Coronary artery (tissue), 2 donors: ENCODE results near the gene C4orf50.

Source experiments
- DNase-seq: peaks from one replicate; pipeline ENCODE4 v3.0.0-alpha.2; 2017; ENCODE audit warnings: low spot score
- H3K27ac ChIP-seq, 2 donors: fragments of 200-600 bp; sonication (generic); one replicate each; pipeline ENCODE4 v1.5.1; 2016 to 2019
- H3K4me3 ChIP-seq: fragments of 200-600 bp; sonication (generic); 2 replicates; pipeline ENCODE4 v1.5.1; 2016; ENCODE audit warnings: mild to moderate bottlenecking, moderate library complexity
- TF ChIP-seq, protein P1 (sequence below): fragments of 200-600 bp; sonication (generic); IDR thresholded peaks from one replicate; pipeline ENCODE4 v1.5.1; 2019; ENCODE audit warnings: antibody characterized with exemption

The C4orf50 gene

DNA sequence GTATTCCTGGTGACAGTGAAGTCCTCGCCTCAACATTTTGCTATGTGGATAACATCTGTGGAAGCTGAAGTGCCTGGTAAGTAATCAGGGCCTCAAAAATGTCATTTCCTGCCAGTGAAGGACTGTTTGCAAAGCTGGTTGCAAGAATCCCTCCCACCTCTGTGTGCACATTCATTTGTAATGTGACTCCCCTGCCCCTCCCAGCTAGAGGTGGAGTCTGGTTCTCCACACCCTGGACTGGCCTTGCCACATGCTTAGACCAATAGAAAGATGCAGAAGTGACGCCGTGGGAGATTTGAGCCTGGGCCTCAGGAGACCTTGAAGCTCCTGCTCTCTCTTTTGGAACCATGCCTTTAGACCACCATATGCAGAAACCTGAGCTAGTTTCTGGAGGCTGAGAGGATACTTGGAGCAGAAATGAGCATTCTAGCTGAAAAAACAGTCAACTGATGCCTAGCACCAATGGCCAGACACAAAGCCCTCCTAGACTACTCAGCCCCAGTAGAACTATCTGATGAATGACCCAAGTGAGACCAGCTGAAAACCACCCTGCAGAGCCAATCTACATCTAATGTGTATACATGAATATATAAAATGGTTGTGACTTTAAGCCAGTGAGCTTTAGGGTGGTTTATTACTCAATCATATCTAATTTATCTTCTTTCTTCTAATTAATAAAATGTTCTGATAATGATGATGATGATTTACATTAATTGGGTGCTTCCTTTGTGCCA is 77.6 kb downstream of the C4orf50 start:
- no peak for DNase-seq
- TF ChIP-seq, protein P1, sequence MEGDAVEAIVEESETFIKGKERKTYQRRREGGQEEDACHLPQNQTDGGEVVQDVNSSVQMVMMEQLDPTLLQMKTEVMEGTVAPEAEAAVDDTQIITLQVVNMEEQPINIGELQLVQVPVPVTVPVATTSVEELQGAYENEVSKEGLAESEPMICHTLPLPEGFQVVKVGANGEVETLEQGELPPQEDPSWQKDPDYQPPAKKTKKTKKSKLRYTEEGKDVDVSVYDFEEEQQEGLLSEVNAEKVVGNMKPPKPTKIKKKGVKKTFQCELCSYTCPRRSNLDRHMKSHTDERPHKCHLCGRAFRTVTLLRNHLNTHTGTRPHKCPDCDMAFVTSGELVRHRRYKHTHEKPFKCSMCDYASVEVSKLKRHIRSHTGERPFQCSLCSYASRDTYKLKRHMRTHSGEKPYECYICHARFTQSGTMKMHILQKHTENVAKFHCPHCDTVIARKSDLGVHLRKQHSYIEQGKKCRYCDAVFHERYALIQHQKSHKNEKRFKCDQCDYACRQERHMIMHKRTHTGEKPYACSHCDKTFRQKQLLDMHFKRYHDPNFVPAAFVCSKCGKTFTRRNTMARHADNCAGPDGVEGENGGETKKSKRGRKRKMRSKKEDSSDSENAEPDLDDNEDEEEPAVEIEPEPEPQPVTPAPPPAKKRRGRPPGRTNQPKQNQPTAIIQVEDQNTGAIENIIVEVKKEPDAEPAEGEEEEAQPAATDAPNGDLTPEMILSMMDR: no peak
- Histone ChIP-seq H3K27ac (no peak overlapping the region), H3K4me3 (no peak overlapping the region)

DNA sequence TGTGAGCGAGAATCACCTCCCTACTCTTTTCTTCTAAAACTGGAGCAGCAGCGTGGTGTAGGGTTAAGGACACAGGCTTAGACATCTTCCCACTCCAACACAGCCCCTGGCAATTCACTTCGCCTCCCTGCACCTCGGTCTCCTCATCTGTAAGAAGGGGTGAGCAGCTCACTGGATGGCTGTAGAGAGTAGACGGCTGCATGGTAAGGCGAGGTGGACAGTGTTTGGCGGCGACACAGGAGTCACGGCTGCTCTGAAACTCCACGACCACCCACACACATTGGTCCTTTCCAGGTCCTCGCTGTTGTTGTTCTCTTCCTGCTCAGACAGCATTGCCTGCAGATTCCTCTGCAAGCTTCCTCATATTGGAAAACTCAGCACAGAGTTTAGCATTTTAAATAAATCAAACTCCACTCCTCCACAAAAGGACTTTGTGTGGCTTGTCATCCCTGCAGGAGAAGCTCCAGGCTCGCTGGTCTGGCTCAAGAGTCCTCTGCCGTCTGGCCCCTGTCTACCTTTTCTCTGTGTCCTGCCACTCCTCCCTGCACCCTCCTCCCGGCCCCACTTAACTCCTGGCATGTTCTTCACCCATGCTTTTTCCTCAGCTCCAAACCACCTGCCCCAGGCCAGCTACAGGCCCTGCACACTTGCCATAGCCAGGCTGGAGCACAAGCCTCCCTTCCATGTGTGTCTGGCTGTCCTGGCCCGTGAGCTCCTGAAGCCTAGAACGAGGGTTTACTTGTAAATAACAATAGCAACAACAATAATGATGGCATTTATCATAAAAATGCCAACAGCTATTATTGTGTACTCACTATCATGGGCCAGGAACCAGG is 84.0 kb downstream of the C4orf50 start:
- Histone ChIP-seq H3K27ac (no peak overlapping the region), H3K4me3 (no peak overlapping the region)
- peak; percentile 22 for DNase-seq
- TF ChIP-seq, protein P1: no peak

DNA sequence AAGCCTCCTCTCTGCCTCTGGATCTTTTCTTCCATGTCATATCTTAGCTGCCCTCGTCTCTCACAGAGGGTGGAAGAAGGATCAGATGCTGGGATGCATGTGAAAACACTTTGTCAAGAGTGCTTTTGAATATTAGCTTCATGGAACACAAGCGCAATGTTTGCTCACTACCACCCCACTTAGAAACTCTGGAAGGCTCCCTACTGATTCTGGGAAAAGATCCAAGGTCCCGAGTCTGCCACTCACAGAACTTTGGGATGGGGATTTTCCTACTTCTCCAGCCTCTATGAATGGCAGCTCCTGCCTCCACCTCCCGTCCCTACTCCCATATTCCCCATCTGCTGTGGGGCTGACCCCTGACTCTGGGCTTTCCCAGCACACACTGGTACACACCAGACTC is 85.1 kb downstream of the C4orf50 start:
- H3K4me3 ChIP-seq: no peak overlapping the region
- no peak overlapping the region for H3K27ac ChIP-seq
- no peak for DNase-seq
- TF ChIP-seq, protein P1: no peak

DNA sequence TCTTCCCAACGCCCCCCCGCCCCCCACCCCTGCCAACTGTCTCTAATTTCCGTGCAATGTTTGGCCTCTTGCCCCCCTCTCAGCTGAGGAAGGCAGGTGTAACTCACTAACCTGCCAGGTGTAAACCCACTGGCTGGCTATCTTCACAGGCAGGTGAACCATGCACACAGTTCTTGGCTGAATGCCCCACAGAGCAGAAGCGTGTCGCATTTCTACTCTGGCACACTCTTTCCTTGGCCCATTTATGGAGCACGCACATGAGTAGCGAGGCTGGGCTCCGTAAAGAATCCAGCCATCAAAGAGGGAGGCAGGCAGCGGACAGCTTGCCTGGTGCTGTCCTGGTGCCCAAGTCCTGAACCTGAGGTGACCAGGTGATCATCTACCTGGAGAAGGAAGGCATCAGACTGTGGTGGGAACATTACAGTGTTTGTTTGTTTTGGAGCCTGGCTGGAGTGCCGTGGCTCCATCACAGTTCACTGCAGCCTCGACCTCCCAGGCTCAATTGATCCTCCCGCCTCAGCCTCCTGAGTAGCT is 86.1 kb downstream of the C4orf50 start:
- TF ChIP-seq, protein P1: no peak
- DNase-seq: peak; percentile 28
- no peak overlapping the region for H3K4me3 ChIP-seq
- H3K27ac ChIP-seq: no peak overlapping the region

DNA sequence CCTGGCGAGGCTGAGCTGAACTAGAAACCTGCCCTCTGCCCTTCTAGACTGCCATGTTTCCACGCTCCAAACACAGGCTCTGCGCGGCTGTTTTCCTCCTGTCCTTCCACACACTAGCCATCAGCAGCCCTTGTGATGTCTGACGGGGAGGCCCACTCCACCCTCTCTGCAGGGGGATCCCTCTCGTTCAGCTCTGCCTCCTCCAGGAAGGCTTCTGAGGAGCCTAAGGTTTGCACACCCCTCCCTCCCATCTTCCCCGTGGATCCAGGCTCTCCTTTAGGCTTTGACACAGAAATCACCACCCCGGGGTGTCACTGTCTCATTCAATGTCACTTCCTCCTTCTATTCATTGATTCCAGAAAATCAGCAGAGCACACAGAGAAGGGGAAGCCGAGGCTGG is 86.7 kb downstream of the C4orf50 start:
- TF ChIP-seq, protein P1: no peak
- DNase-seq: peak; percentile 57
- Histone ChIP-seq H3K4me3 (no peak overlapping the region), H3K27ac (no peak overlapping the region)

DNA sequence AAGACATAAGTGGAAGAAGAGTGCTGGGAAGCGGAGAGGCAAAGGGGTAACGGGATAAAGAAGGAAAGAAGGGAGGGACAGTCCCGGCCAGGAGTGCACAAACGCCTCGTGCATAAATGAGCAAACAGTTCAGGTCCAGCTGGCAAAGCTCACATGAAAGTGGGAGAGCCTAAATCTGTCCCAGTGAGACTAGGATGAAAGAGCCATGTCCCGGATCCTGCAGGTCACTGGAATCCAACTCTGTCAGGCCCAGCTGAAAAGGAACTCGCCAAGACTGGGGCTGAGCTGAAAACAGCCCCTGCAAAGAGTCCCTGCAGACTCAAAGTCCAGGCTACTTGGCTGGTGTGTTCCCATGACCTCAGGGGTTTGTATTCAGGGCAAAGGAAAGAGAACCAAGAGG is 87.4 kb downstream of the C4orf50 start:
- Histone ChIP-seq H3K4me3 (no peak overlapping the region), H3K27ac (no peak overlapping the region)
- peak; percentile 24 for DNase-seq
- TF ChIP-seq, protein P1: no peak
